Measurements from ENCODE around the gene HSPB8. TPM values are rescaled to one million over a fixed set of nuclear protein-coding genes. Genes with fewer than 3 reads are reported as not detected.

Gene HSPB8
- total and polyA plus RNA-seq, 7 experiments from 2014 or later: not detected

Other genes starting within 250 kb of the HSPB8 start
- gene SRRM4, start 197.4 kb upstream of the HSPB8 start, total RNA-seq: not detected
- gene SRRM4, start 197.4 kb upstream of the HSPB8 start, polyA plus RNA-seq: not detected
- not detected for gene CCDC60, start 155.8 kb downstream of the HSPB8 start, total RNA-seq
- gene CCDC60, start 155.8 kb downstream of the HSPB8 start, polyA plus RNA-seq: not detected